HEK293 (cell line): Measurements from ENCODE around the gene ZFYVE28.

Source experiments
- CTCF ChIA-PET: fragments of 350-600 bp; formaldehyde crosslinking; extraction: SDS; loops from one replicate; lab custom pipeline; 2021; ENCODE audit warnings: antibody characterized with exemption; lab: Yijun Ruan, JAX
- POLR2A ChIA-PET: fragments of 300-600 bp; formaldehyde crosslinking; extraction: SDS; loops from one replicate; lab custom pipeline; 2020; ENCODE audit warnings: antibody characterized with exemption, inconsistent platforms; lab: Yijun Ruan, JAX
- H3K27ac ChIP-seq: fragments of 200-500 bp; sonication (Bioruptor generic); 2 replicates; pipeline ENCODE4 v1.5.1; 2014; ENCODE audit warnings: low read depth, low read length, control low read depth, inconsistent platforms; ENCODE audit errors: extremely low read depth
- H3K36me3 ChIP-seq, 2 experiments: fragments of 200-500 bp in 1 of 2; sonication (Bioruptor generic) in 1 of 2; 1 replicate in 1 of 2; 2 replicates in 1 of 2; pipeline ENCODE4 v1.5.1; 2014 to 2017; ENCODE audit warnings: inconsistent platforms in 2 of 2, low read length in 2 of 2; ENCODE audit not compliant: control insufficient read depth in 2 of 2, insufficient read depth in 1 of 2
- H3K4me1 ChIP-seq: fragments of 200-500 bp; sonication (Bioruptor generic); 2 replicates; pipeline ENCODE4 v1.5.1; 2014; ENCODE audit warnings: mild to moderate bottlenecking, low read length, inconsistent platforms; ENCODE audit not compliant: control insufficient read depth, insufficient read depth
- H3K4me3 ChIP-seq: 2 replicates; pipeline ENCODE4 v1.5.1; 2011; ENCODE audit warnings: low read depth, mild to moderate bottlenecking, control low read depth, low read length, moderate library complexity
- H3K9me3 ChIP-seq: fragments of 200-500 bp; sonication (Bioruptor generic); 2 replicates; pipeline ENCODE4 v1.5.1; 2014; ENCODE audit warnings: low read depth, low read length, inconsistent platforms; ENCODE audit not compliant: control insufficient read depth, insufficient read depth
- HOXC10 ChIP-seq: sonication (generic); formaldehyde crosslinking; IDR thresholded peaks from 2 replicates; pipeline ENCODE4 v1.8.1; 2023; ENCODE audit warnings: mild to moderate bottlenecking, missing genetic modification reagents
- KLF1 ChIP-seq: fragments of 450-650 bp; formaldehyde crosslinking; IDR thresholded peaks from 2 replicates; pipeline ENCODE4 v1.5.1; 2016; ENCODE audit warnings: missing biosample characterization, missing genetic modification characterization
- OVOL3 ChIP-seq: fragments of 450-650 bp; formaldehyde crosslinking; IDR thresholded peaks from 2 replicates; pipeline ENCODE4 v1.5.1; 2016; ENCODE audit warnings: missing biosample characterization, missing genetic modification characterization
- REPIN1 ChIP-seq: fragments of 450-650 bp; formaldehyde crosslinking; IDR thresholded peaks from 2 replicates; pipeline ENCODE4 v1.5.1; 2017; ENCODE audit warnings: missing biosample characterization, missing genetic modification characterization, low read depth
- SP7 ChIP-seq: fragments of 450-650 bp; formaldehyde crosslinking; IDR thresholded peaks from 2 replicates; pipeline ENCODE4 v1.5.1; 2016; ENCODE audit warnings: missing biosample characterization, missing genetic modification characterization
- ZFP3 ChIP-seq: fragments of 450-650 bp; formaldehyde crosslinking; IDR thresholded peaks from 2 replicates; pipeline ENCODE4 v1.5.1; 2016; ENCODE audit warnings: low read depth, missing biosample characterization, missing genetic modification characterization
- ZNF24 ChIP-seq: fragments of 450-650 bp; formaldehyde crosslinking; IDR thresholded peaks from 2 replicates; pipeline ENCODE4 v1.5.1; 2016; ENCODE audit warnings: missing biosample characterization, missing genetic modification characterization
- ZNF248 ChIP-seq: fragments of 450-650 bp; formaldehyde crosslinking; IDR thresholded peaks from 2 replicates; pipeline ENCODE4 v1.5.1; 2017; ENCODE audit warnings: missing biosample characterization, missing genetic modification characterization
- ZNF311 ChIP-seq: fragments of 450-650 bp; formaldehyde crosslinking; IDR thresholded peaks from 2 replicates; pipeline ENCODE4 v1.5.1; 2017; ENCODE audit warnings: missing biosample characterization, missing genetic modification characterization, borderline replicate concordance
- ZNF792 ChIP-seq: fragments of 450-650 bp; formaldehyde crosslinking; IDR thresholded peaks from 2 replicates; pipeline ENCODE4 v1.5.1; 2016; ENCODE audit warnings: missing biosample characterization, missing genetic modification characterization
- TF ChIP-seq, protein P1 (sequence below): fragments of 450-650 bp; formaldehyde crosslinking; IDR thresholded peaks from 2 replicates; pipeline ENCODE4 v1.5.1; 2016; ENCODE audit warnings: missing biosample characterization, missing genetic modification characterization
- TF ChIP-seq, protein P2 (sequence below): fragments of 450-650 bp; formaldehyde crosslinking; IDR thresholded peaks from 2 replicates; pipeline ENCODE4 v1.5.1; 2016; ENCODE audit warnings: missing biosample characterization, missing genetic modification characterization
- TF ChIP-seq, protein P3 (sequence below): fragments of 450-650 bp; formaldehyde crosslinking; IDR thresholded peaks from 2 replicates; pipeline ENCODE4 v1.5.1; 2016; ENCODE audit warnings: missing biosample characterization, missing genetic modification characterization, borderline replicate concordance
- TF ChIP-seq, protein P4 (sequence below): fragments of 450-650 bp; formaldehyde crosslinking; IDR thresholded peaks from 2 replicates; pipeline ENCODE4 v1.5.1; 2016; ENCODE audit warnings: missing biosample characterization, missing genetic modification characterization
- TF ChIP-seq, protein P5 (sequence below): fragments of 450-650 bp; formaldehyde crosslinking; IDR thresholded peaks from 2 replicates; pipeline ENCODE4 v1.5.1; 2016; ENCODE audit warnings: missing biosample characterization, missing genetic modification characterization
- TF ChIP-seq, protein P6 (sequence below): fragments of 450-650 bp; formaldehyde crosslinking; IDR thresholded peaks from 2 replicates; pipeline ENCODE4 v1.5.1; 2016; ENCODE audit warnings: missing biosample characterization, missing genetic modification characterization

Gene ZFYVE28

DNA sequence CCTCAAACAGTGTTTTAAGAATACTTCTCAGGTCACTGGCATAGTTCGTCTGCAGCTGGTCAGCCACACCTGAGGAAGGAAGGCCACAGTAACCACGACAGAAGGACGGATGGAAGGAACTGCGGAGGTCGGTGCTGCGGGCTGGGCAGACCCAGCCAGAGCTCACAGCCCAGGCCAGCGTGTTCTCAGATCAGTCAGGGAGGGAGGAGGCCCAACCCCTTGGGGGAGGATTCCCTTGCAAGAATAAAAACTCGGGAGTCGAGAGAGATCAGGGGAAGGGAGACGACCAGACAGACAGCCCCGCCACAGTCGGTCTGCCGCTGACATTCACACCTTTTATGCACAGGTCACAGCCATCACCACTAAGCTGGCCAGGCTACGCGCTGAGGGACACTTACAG, 145.2 kb downstream of the ZFYVE28 start (continued):
- TF ChIP-seq, protein P1, sequence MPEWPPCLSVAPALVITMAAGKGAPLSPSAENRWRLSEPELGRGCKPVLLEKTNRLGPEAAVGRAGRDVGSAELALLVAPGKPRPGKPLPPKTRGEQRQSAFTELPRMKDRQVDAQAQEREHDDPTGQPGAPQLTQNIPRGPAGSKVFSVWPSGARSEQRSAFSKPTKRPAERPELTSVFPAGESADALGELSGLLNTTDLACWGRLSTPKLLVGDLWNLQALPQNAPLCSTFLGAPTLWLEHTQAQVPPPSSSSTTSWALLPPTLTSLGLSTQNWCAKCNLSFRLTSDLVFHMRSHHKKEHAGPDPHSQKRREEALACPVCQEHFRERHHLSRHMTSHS, result no peak
- TF ChIP-seq ZNF248 (tag by site-specific recombination) (no peak), OVOL3 (tag by site-specific recombination) (no peak), ZNF792 (tag by site-specific recombination) (no peak), ZNF24 (tag by site-specific recombination) (no peak)
- TF ChIP-seq, protein P2, sequence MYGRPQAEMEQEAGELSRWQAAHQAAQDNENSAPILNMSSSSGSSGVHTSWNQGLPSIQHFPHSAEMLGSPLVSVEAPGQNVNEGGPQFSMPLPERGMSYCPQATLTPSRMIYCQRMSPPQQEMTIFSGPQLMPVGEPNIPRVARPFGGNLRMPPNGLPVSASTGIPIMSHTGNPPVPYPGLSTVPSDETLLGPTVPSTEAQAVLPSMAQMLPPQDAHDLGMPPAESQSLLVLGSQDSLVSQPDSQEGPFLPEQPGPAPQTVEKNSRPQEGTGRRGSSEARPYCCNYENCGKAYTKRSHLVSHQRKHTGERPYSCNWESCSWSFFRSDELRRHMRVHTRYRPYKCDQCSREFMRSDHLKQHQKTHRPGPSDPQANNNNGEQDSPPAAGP, result no peak
- TF ChIP-seq, protein P3, sequence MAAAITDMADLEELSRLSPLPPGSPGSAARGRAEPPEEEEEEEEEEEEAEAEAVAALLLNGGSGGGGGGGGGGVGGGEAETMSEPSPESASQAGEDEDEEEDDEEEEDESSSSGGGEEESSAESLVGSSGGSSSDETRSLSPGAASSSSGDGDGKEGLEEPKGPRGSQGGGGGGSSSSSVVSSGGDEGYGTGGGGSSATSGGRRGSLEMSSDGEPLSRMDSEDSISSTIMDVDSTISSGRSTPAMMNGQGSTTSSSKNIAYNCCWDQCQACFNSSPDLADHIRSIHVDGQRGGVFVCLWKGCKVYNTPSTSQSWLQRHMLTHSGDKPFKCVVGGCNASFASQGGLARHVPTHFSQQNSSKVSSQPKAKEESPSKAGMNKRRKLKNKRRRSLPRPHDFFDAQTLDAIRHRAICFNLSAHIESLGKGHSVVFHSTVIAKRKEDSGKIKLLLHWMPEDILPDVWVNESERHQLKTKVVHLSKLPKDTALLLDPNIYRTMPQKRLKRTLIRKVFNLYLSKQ (tag by site-specific recombination), result no peak

DNA sequence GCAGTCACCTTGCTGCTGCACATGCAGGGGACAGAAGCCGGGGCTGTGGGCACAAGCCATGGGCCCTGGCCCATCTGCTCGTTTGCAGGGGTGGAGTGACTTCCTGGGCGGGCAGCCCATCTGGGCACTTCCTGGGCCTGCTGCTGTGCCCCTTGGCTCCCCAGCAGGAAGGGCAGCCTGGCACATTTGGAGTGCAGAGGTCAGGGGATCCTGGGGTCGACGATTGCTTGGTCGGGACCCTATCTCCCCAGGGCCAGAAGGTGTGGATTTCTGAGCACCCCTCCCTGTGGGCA, 145.7 kb downstream of the ZFYVE28 start:
- H3K4me3 ChIP-seq, result no peak overlapping the region
- no peaks in the 10 kb centered on the region for H3K9me3 ChIP-seq
- TF ChIP-seq, protein P4, sequence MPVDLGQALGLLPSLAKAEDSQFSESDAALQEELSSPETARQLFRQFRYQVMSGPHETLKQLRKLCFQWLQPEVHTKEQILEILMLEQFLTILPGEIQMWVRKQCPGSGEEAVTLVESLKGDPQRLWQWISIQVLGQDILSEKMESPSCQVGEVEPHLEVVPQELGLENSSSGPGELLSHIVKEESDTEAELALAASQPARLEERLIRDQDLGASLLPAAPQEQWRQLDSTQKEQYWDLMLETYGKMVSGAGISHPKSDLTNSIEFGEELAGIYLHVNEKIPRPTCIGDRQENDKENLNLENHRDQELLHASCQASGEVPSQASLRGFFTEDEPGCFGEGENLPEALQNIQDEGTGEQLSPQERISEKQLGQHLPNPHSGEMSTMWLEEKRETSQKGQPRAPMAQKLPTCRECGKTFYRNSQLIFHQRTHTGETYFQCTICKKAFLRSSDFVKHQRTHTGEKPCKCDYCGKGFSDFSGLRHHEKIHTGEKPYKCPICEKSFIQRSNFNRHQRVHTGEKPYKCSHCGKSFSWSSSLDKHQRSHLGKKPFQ (tag by site-specific recombination), result no peak
- TF ChIP-seq ZNF311 (no peak), REPIN1 (tag by site-specific recombination) (no peak), SP7 (tag by site-specific recombination) (no peak), HOXC10 (CRISPR knock-in tag) (no peak), ZFP3 (tag by site-specific recombination) (no peak), KLF1 (tag by site-specific recombination) (no peak)
- TF ChIP-seq, protein P5, sequence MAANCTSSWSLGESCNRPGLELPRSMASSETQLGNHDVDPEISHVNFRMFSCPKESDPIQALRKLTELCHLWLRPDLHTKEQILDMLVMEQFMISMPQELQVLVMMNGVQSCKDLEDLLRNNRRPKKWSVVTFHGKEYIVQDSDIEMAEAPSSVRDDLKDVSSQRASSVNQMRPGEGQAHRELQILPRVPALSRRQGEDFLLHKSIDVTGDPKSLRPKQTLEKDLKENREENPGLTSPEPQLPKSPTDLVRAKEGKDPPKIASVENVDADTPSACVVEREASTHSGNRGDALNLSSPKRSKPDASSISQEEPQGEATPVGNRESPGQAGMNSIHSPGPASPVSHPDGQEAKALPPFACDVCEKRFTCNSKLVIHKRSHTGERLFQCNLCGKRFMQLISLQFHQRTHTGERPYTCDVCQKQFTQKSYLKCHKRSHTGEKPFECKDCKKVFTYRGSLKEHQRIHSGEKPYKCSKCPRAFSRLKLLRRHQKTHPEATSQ, result no peak
- TF ChIP-seq, protein P6, sequence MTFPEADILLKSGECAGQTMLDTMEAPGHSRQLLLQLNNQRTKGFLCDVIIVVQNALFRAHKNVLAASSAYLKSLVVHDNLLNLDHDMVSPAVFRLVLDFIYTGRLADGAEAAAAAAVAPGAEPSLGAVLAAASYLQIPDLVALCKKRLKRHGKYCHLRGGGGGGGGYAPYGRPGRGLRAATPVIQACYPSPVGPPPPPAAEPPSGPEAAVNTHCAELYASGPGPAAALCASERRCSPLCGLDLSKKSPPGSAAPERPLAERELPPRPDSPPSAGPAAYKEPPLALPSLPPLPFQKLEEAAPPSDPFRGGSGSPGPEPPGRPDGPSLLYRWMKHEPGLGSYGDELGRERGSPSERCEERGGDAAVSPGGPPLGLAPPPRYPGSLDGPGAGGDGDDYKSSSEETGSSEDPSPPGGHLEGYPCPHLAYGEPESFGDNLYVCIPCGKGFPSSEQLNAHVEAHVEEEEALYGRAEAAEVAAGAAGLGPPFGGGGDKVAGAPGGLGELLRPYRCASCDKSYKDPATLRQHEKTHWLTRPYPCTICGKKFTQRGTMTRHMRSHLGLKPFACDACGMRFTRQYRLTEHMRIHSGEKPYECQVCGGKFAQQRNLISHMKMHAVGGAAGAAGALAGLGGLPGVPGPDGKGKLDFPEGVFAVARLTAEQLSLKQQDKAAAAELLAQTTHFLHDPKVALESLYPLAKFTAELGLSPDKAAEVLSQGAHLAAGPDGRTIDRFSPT (tag by site-specific recombination), result no peak
- no peak overlapping the region for H3K27ac ChIP-seq
- ChIA-PET POLR2A (no interaction called here), CTCF (no interaction called here)
- no peaks in the 10 kb centered on the region for H3K4me1 ChIP-seq
- no peaks in the 10 kb centered on the region for H3K36me3 ChIP-seq
